Hematopoietic multipotent progenitor cell treated with erythropoietin and hydrocortisone succinate and interleukin-3 and kit ligand, for 6 days (in vitro differentiated cells): ENCODE data around the gene IL1RL1.
A peak's percentile ranks its signal among the peaks of the same experiment; 100 is the strongest.

Experiments used
- DNase-seq: peaks from one replicate; pipeline ENCODE4 v3.0.0-alpha.2; 2015

IL1RL1 gene

GRCh38 chr2:102310964-102311640, at the start of gene IL1RL1:
Gene IL1RL1, plus strand, starts transcription at chr2:102311563. Its CDS starts 26,702 bp downstream, at chr2:102338265.
- peak; percentile 80 for DNase-seq

- DNase-seq, result no peak
Observed at GRCh38 chr2:102262216-102263129, 48.9 kb upstream of the IL1RL1 start.

GRCh38 chr2:102264952-102265351, 46.4 kb upstream of the IL1RL1 start:
- DNase-seq, result no peak

- no peak for DNase-seq
Observed at GRCh38 chr2:102266204-102266603, 45.2 kb upstream of the IL1RL1 start.

GRCh38 chr2:102267774-102268173, 43.6 kb upstream of the IL1RL1 start:
- no peak for DNase-seq

GRCh38 chr2:102268510-102269199, 42.7 kb upstream of the IL1RL1 start:
- DNase-seq, result no peak

- no peak for DNase-seq
Observed at GRCh38 chr2:102269200-102269524, 42.2 kb upstream of the IL1RL1 start.

GRCh38 chr2:102271844-102272243, 39.5 kb upstream of the IL1RL1 start:
- DNase-seq, result peak; percentile 59

GRCh38 chr2:102273619-102274211, 37.6 kb upstream of the IL1RL1 start:
- DNase-seq, result peak; percentile 29

- DNase-seq, result no peak
Observed at GRCh38 chr2:102276549-102277201, 34.7 kb upstream of the IL1RL1 start.

- DNase-seq, result no peak
Observed at GRCh38 chr2:102277202-102277700, 34.1 kb upstream of the IL1RL1 start.

GRCh38 chr2:102278720-102279390, 32.5 kb upstream of the IL1RL1 start:
- DNase-seq, result peak; percentile 31

- no peak for DNase-seq
Observed at GRCh38 chr2:102279391-102279735, 32.0 kb upstream of the IL1RL1 start.

- no peak for DNase-seq
Observed at GRCh38 chr2:102282678-102283091, 28.7 kb upstream of the IL1RL1 start.

GRCh38 chr2:102283996-102284395, 27.4 kb upstream of the IL1RL1 start:
- peak; percentile 34 for DNase-seq

GRCh38 chr2:102284611-102285010, 26.8 kb upstream of the IL1RL1 start:
- no peak for DNase-seq

GRCh38 chr2:102285368-102285767, 26.0 kb upstream of the IL1RL1 start:
- DNase-seq, result no peak

- DNase-seq, result no peak
Observed at GRCh38 chr2:102286041-102286440, 25.3 kb upstream of the IL1RL1 start.

- no peak for DNase-seq
Observed at GRCh38 chr2:102289129-102289528, 22.2 kb upstream of the IL1RL1 start.

GRCh38 chr2:102290594-102290993, 20.8 kb upstream of the IL1RL1 start:
- DNase-seq, result no peak

- DNase-seq, result peak; percentile 52
Observed at GRCh38 chr2:102291319-102292075, 19.9 kb upstream of the IL1RL1 start.
